NCI-H2081 (cell line): ENCODE results near the gene PTPRD.
A peak's percentile ranks its signal among the peaks of the same experiment; 100 is the strongest.

ENCODE experiments used
- DNase-seq, 2 experiments: peaks; one replicate each; lab custom pipeline; 2025; lab: John Stamatoyannopoulos, UW

Gene PTPRD

DNA sequence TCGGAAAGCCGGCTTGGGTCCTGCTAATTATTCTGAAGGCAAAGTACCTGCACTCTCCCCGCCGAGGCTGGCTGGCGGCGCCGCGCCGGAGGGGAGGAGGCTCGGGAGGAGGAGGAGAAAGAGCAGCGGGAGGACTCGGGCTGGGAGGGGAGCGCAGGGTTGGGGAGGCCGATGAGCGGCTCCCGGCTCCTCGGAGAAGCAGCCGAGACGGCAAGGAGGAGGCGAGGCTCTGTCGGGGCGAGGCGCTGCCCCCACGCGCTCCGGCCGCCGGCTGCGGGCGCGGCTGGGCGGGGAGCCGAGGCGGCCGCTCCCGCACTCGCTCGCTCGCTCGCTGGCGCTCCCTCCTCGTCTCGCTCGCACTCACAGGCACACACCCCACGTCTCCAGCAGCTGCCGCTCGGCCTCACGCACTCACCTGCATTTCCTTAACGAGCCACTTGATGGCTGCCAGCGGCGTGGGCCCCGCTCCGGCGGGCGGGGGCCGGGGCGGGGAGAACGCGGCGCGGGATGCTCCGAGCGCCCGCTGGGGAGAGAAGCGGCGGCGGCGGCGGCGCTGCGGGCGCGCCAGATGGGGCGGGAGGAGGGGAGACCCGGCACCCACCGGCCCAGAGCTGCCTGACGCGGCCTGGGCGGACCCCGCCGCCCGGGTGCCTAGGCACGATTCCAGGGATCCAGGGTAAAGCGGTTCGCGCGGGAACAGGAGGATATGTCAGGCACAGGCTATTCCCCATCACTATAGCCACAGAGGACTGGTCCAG is at the start of gene PTPRD:
PTPRD (minus strand) TSS at position 362 of the 758 bp plus-strand sequence.
- DNase-seq = peak; percentile 74 to 85

DNA sequence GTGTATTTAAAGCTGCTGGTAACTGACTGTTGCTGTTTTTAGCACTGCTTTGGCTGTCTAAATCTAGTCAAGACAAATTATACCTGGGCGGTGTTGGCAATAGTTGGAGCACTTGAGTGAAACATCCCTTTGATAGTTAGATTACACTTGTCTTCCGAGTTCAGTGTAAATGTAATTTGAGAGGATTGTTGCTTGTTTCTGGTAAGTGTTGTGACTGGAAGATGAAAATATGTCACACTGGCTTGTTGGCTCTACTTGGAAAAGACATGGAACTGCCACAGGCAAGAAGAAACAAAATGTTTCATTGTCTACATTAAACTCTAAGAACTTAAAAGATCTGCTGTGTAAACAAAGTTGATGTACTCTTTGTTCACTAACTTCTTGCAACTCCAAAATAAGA is 49.2 kb upstream of the PTPRD start:
- DNase-seq = no peak

DNA sequence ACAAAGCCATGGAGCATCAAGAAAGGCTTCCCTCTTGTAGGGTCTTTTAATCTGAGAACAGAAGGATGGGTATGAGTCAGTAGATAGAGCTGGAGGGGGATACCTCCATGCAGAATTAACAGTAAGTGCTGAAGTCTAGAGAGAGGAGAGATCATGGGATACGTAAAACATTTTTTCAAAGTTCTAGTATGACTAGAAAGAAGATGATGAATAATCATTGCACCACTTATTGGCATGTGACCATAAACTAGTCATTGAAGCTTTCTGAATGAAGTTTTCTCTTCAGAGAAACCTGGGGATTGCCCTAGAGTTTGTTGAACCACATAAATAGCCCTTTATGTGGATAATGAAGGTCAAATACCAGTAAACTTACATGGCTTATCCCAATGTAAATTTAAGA is 48.6 kb upstream of the PTPRD start:
- DNase-seq = no peak

DNA sequence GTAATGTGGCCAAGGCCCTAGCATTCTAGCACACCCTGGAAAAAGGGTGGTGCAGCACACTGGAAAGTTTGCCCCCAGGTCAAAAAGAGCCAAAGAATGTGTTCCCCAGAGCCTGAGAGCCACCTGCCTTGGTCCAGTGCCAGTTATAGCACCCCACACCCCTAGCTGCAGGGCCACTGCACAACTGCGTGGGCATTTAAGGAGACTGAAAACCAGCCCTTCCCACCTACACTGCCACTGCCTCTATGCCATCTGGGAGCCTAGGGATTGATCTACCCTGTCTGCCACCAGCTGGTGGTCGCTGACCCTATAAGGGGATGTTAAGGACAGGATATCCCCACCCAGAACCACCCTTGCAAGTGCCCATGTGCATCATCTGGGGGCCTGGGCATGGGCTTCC is 38.2 kb upstream of the PTPRD start:
- no peak for DNase-seq

DNA sequence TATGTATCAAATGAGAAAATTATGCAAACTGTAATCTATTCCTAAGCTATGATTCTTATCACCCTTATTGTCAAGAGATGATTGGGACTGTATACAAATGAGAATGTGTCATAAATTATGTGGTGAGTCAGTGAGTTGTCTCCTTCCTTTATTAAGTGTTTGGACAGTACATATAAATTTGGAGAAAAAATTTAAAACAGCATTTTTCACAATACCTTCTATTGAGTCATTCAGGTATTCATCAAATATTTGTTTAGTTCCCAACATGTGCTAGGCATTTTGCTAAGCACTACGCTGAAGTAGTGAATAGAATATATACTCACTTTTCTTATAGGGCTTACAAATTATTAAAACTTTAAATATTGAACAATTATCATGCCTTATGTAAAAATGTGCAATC is 36.3 kb upstream of the PTPRD start:
- DNase-seq = no peak

DNA sequence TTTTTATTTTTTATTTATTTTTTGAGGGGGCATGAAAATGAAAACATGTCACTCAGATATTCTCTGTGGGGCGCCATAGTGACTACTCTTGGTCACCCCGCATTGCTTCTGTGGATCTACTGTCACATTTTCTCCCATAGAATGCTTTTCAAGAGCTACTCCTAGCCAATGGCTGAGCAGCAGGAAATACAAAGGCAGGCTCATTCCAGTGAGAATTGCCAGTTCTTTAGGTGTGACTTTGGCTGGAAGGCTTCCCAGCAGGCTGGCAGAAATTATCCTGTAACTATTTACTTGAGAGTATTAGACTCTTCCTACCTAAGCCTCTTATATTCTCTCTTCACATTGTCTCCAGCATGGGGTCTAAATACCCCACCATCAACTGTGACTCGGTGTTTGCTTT is 21.0 kb upstream of the PTPRD start:
- DNase-seq = no peak

DNA sequence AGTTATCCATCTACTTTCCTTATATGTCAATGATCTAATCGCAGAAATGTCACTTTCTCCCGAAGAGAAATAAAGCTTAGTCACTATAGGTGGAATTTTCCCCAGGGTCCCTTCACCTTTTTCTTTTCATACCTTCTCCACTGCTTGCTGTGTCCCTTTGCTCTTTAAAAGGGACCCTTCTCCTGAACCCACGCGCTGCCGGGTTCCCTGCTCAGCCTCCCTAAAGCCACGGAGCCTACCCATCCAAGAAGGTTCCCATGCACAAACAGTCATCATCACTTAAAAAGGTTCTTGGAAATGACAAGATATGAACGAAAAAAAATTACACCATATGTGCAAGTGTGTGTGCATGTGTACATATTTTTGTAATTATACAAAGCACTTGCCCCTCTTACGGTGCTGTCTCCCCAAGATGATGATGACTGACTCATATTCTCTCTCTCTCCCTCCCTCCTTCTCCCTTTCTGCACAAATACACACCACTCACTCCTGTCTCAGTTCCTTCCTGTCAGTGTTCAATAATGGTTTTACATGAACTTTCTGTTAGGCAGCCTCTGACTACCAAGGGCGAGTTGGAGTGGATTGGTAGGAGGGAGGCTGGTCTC is 1.5 kb upstream of the PTPRD start:
- no peak for DNase-seq

DNA sequence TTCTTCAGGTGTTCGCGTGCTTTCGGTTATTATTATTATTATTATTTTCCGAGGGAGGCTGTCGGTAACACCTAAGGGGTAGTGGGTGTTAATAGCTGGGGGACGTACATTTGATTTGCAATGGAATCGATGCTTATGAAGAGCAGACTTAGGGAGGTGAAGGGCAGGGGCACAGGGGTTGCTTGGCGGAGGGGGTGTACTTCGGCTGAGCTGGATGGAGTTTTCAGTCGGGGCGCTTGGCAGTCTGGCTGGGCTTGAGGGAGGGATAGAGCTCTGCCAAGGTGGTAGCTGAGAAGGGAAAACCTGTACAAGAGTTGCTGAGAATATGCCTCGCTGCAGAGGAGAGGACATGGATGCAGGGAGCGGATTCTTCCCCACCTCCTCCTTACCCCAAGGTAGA is 617 bp upstream of the PTPRD start:
- DNase-seq = no peak

DNA sequence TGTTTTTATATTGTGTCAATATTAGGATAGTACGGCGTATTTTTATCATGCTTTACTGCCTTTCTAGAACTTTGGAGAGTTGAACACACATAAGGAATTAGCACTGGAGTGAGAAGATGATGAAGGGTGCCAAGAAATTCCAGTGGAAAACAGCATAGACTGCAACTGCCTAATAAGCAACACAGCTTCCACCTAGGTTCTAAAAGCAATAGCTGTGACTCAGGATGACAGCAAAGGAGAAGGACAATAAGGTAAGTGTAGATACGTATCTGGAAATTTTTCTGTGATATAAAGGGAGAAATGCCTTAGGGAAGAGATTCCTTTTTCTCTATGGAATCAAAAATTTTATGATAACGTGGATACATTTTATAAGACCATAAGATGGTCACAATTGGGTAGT is 7.4 kb downstream of the PTPRD start:
- DNase-seq = no peak

DNA sequence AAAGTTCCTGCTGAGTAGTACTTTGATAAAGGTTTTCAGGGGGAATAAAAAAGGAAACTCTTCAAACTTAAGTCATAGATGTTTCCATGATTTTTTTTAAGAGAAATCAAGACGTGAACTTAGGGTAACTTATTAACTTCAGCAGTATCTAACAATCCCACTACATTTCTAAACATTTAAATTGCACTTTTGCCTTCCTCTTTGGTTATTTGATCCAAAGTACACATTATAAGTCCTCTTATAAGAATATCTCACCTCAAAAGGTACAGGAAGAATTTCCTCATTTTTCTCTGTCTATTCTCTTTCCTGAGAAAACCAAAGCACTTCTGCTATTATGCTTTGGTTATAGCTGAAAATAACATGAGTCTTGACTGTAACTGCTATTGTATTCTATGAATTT is 7.9 kb downstream of the PTPRD start:
- DNase-seq = no peak

DNA sequence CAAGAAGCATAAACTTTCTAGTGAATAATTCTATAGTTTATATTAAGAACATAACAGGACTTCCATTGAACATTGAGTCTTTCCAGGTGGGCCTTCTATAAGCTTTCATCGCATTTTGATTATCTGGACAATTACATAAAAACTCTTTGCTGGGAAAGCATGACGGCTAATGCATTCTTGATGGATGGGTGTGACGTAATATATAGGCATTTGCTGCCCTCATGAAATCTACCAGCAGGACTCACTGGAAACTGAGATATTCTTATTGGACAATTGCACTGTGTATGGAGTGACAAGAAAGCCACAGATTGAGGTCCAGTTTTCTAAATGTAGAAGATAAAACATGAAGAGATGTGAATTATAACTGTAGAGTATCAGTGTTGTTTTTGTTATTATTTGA is 15.0 kb downstream of the PTPRD start:
- no peak for DNase-seq

DNA sequence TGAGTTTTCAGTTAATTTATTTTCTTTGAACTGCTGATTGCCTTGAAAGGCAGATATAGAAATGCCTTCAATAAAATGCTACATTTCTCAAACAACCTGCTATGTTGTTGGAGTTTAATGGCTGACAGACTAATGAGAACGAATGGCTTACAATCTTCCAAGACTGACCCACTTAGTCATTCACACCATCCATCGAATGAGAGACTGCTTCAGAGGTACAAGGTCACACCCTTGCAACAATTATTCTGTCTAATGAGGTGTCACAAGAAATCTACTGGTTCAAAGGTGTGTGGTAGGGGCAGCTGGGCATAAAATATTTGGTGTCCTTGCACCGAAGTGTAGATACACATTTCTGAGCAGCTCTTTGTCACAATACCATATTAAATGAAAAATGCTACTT is 18.3 kb downstream of the PTPRD start:
- DNase-seq = no peak

DNA sequence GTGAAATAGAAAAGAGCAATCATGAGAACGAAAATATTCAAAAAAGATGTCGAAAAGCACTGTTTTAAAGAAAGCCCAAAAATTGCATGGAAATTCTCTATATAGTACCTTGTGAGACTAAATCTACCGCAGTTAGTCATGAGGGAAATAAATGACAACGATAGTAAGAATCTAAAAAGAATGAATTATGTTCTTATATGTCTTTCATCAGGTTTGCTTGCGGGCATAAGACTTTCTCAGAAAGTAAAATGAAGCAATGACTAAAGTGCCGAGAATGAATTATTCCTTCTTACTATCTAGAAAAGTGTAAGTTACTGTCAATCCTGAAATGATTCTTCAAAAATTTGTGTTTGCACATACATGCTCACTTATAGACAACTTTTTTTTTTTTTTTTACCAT is 26.4 kb downstream of the PTPRD start:
- DNase-seq = no peak

DNA sequence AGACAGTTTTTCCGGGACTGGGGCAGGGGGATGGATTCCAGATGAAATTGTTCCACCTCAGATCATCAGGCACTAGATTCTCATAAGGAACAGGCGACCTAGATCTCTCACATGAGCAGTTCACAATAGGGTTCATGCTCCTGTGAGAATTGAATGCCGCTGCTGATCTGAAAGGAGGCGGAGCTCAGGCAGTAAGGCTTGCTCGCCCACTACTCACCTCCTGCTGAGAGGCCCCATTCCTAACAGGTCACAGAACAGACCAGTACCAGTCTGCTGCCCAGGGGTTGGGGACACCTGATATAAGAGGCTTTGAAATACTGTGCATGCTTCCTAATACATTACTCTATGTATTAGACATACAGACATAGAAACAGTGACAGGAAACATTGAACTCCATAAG is 41.1 kb downstream of the PTPRD start:
- DNase-seq = no peak

DNA sequence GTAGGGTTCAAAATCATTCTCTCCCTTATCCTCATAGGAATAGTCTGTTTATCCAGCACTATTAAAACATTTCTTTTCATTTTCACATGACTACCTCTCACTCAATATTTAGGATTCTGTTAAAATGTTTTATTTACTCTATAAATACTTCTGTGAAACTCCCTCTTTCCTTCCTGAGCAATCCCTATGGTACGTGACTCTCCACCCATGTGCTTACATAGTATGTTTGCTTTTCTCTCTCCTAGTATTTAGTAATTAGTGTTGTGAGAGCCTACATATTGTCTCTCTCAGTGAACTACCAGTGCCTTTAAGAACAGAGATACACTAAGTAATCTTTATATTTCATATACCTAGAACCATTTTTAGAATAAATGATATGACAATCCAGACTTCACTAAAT is 46.0 kb downstream of the PTPRD start:
- DNase-seq = no peak

DNA sequence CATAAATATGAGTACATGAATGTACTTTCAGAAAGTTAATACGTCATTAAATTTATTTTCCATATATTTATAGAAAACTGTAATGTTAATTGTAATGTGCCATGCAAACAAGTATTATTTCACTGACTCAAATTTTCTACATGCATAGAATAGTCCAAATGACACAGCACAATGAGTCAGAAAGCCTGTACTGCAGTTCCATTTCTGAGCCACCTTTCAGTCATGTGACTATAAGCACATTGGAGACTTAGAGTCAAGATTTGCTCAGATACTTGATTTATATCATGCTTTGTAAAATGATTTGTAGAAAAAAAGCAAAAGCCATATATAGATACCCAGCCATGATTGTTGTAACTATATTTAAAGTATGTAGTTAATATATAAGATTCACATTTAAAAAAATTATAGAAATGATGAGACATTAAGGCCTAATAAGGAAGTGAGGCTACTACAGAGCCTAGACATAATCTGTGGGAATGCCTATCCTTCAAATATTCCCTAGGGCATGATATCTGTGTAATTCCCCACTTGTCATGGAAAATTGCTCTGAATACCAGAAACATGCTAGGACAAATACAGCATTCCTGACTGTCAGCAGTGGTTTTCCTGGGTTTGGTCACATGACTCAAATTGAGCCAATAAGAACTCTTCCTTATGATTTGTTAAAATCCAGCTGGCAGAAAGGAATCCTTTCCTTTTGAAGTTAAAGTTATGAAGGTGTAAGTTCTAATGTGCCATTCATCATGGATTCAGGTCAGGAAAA is 50.0 kb downstream of the PTPRD start:
- DNase-seq = no peak

DNA sequence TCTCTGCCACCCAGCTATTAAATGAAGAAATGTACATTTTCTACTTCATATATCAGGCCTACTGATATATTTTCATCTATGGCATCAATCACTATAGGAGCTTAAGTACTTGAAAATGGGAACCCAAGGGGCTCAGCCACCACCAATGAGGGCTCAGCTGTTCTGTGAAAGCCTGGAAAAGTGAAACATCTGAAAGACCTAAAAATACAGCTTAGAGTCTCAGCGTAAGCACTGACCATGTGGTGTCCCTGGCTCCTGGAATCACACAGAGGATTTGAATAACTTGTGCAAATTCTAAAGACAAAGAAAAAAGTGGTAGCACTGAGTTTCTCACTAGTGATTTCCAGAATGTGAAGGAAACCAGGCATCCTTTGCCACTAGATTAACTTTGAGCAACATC is 64.5 kb downstream of the PTPRD start:
- no peak for DNase-seq

DNA sequence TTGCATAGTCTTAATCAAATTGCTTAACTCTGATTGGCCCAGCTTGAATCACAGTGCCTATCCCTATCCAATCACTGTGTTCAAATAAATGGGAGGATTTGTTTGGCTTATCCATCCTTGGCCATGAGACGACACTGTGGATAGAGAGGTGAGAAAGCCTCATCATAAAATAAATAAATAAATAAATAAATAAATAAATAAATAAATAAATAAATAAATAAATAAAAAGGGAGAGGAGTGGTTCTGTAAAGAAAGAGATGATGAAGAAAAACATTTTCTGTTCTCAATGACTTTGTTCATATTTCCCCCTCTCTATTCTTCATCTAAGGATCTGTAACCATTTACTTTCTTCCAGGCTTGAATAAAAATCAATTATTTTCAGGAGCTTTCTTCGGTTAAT is 74.7 kb downstream of the PTPRD start:
- no peak for DNase-seq

DNA sequence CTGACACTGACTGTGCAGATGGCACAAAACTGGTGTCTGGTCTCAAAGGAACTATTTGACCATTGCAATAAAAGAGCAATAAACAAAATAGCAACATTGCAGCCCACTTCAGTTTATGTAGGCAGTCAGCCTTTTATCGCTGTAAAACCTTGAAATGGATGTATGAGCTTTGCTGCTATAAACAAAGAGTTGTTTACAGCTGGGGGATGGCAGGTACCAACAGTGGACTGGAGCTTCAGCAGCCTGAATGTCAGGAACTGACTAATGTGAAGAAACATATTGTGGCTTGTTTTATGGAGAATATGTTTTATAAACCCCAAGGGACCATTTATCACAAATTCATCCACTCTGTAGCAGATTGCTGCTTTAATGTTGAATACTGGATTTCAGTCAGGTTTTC is 78.0 kb downstream of the PTPRD start:
- DNase-seq = no peak

DNA sequence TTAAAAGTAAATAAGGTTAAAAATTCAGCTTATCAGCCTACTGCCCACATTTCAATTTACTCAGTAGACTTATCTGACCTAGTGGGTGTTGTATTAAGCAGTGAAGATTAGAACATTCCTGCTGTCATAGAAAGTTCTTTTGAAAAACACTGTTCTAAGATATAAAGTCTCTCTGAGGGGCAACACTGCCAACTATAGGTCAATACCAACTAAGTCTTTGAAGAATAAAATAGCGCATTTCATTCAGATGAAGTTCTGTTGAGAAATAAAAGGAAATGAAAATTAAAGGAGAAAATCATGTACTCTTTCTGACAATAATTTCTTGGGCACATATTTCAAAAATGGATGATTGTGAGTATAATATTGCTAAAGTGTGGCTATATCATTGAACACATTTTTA is 86.8 kb downstream of the PTPRD start:
- no peak for DNase-seq

DNA sequence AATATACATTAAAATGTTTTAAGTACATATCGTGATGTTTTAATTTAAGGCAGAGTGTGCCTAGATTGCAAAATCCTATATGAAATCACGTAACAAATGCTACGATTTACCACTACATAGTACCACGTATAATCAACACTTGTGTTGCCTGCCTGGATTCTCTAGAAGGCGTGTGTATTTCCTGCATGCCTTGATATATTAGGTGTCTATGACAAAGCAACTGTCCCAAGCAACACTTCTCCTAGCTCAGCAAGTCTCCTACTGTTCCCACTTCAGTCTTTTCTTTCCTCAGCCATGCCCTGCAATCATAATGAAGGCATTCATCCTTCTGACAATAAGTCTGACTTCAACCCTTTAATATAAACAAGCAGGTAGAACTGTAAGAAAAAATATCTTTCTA is 89.6 kb downstream of the PTPRD start:
- no peak for DNase-seq

DNA sequence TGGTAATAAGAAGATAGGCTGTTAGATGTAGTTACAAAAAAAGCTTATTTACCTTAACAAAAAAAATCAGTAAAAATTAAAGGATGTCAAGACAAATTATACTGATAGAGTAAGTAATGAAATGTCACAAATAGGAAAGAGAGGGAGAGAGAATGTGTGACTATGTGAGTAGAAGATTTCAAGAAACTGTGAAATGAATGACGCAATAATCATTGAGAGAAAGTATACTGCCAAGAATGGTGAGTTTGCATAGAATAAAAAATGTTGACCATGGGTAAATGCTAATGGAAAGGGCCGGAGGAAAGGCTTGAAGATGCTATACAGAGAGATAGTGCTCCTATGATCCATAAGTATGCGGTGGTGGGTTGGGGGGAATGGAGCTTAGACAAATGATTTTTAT is 100.7 kb downstream of the PTPRD start:
- no peak for DNase-seq

DNA sequence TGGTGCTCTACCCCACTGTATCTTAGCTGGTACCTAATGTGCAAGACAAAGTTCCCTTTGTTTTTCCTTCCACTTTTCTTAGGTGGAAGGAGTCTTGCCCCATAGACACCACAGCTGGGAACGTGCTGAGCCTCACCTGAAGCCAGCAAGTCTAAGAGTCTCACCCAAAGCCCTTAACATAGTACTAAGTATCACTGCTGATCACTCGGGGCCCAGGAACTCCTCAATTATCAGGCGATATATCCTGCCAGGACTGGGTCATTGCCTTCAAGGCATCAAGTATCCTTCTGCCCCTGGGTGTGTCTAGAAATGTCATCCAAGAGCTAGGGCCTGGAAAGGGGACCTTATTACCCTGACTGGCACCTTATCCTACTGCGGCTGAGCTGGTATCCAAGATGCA is 123.9 kb downstream of the PTPRD start:
- no peak for DNase-seq
